HG03280 (cell line): ENCODE measurements around the gene MOV10.

ENCODE experiments used
- ATAC-seq: cut with Tn5 transposase; IDR thresholded peaks from one replicate; pipeline ENCODE4 v1.9.1; 2021; ENCODE audit warnings: mild to moderate bottlenecking, moderate library complexity; ENCODE audit not compliant: unreplicated experiment

MOV10 gene

DNA sequence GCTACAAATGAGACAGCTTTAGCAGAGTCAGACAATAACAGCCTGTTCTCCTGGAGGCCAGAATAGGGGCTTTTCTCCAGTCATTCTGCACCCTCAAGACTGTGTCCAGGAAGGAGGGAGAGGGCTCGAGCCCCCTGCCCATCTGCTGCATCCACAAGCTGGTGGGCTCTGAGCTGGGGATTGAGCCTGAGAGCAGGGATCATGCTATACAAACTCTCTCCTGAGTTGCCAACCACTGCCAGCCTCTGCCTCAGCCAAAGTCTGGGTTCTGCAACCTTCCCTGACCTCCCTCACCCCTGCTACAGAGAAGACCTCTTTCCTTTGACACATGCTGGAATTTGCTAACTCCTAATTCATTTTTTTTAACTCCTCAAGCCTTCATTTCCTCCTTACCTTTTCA is 55.5 kb downstream of the MOV10 start:
- ATAC-seq, result no peak

DNA sequence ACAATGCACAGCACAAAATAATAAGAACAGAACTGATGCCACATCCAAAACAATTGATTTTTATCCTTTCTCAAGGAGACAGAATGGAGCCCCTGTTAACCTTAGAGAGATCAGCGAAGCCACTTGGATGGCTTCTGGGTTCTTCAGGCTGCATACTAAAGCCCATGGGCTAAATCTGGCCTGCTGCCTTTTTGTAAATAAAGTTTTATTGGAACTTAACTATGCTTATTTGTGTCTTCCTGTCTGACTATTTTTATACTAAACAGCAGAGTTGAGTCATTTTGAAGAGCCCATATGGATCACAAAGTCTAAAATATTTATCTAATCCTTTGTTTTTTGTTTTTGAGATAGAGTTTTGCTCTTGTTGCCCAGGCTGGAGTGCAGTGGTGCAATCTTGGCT is 57.0 kb downstream of the MOV10 start:
- ATAC-seq, result no peak

DNA sequence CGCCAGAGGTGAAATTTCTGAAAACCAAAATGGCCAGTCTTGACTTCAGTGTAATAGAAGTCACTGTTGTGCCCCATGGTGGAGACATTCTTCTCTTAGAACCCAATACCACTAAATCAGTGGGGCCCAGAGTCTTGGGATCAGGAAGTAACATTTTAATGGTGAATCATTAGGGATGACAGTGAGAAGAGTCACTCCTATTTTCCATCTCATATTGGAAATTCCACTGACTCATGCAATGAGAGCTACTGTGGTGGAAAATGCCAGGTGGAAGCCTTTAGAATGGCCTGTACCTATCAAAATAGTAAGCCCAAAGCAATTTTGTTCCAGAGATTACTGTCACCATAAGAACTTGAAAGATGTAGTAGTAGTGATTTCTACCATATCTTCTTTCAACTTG is 61.3 kb downstream of the MOV10 start:
- ATAC-seq, result no peak

DNA sequence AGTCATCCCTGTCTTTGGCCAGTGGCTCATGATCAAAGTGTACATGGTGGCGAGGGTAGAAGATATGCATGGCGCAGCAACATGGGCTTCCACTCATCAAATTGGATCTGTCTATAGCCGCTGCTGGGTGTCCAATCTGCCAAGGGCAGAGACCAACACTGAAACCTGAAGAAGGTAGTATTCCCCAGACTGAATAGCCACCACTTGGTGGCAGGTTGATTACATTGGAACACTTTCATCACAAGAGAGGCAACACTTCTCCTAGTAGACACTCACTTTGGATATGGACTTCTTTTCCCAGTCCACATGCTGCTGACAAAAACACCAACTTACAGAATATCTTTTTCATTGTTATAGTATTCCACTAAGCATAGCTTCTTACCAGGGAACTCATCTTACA is 63.1 kb downstream of the MOV10 start:
- ATAC-seq, result no peak

DNA sequence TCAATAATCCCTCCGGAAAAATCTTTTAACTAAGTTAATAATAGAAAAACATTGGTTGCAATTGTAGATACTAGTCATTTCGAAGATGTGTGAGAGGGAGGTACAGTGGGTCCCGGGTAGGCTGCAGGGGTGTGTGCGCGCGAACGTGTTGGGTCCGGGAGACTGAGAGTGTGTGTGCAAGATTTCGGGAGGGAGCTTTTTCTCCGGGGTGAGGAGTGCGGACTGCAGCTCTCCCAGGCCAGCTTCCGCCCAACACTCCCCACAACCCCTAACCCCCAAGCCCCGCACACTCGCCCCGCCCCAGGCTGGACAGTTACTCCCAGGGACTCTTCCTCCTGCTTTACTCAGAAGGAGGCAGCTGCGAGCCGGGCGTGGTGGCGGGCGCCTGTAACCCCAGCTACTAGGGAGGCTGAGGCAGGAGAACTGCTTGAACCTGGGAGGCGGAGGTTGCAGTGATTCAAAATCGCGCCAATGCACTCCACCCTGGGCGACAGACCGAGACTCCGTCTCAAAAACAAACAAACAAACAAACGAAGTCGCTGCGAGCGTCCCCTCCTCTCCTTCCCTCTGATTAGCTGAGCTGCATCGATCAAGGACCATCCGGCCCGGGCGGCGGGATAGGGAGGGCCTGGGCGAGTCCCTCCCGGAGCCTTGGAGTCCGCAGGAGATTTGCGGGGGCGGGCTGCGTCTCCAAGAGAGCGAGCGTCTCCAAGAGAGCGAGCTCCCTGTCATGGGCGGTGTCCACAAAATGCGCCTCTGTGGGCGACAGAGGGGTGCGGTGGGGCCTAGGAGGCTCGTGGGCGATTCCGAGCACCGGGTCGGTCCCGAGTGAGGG is 68.9 kb downstream of the MOV10 start:
- no peak for ATAC-seq

DNA sequence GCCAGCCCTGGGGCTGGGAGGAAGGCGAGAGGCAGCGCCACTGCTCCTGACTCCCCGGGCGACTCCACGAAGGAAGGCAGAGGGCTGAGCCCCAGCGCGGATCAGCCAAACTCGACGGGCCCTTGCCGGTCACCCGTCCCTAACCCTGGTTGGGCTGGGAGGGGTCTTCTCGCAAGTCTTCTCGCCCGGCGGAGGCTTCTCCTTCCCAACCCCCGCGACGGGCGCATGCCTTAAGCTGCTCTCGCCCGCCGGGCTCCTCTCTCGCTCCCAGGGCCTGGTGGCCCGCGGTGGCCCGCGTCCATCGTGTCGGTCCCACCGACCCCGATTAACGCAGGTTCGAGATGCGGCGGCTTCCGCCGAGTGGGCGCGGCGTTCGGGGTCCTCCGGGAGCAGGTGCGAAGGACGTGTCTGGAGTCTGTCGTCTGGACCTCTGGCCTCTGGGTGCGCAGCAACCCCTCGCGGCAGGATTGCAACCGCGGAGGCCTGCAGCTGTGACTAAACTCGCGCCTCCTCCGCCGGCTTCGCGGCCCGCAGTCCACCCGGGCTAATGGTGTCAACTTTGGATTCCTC is 69.6 kb downstream of the MOV10 start:
- no peak for ATAC-seq

DNA sequence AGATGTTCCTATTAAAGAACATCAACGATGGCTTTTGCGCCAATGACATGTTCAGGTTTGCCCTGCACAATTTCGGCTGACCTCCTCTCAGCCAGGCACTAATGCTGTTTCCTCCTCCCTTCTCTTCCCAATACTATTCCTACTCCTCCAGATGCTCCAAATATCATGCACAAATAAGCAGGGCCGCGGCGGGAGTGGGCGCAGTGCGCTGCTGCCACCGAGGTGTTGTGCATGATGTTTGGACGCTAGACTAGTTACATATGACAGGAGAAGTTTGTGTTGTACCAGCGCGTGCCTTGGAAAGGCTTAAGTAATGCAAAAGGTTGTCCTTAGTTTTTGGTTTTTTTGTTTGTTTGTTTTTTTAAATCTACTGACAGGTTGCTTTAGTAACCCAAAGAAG is 73.9 kb downstream of the MOV10 start:
- no peak for ATAC-seq
